Neural progenitor cell (in vitro differentiated cells): ENCODE results near the gene PLBD1.

ENCODE experiments used
- CTCF ChIP-seq: fragments of 200-600 bp; sonication (generic); IDR thresholded peaks from 2 replicates; pipeline ENCODE4 v1.5.1; 2017; ENCODE audit warnings: antibody characterized with exemption, mild to moderate bottlenecking
- EZH2phosphoT487 ChIP-seq: fragments of 200-600 bp; sonication (generic); IDR thresholded peaks from 2 replicates; pipeline ENCODE4 v1.6.1; 2017; ENCODE audit warnings: antibody characterized with exemption

- TF ChIP-seq CTCF (no peak), EZH2phosphoT487 (no peak)
Measured at GRCh38 chr12:14537088-14537487, 30.6 kb downstream of the PLBD1 start.
